Omental fat pad (tissue), 4 donors: ENCODE data around the gene CTTN. TPM values are rescaled to one million over a fixed set of nuclear protein-coding genes. Genes with fewer than 3 reads are reported as not detected.

Source experiments
- ATAC-seq: fragments of 150-250 bp; one replicate; pipeline ENCODE4 v1.9.1; 2016; ENCODE audit warnings: mild to moderate bottlenecking, moderate library complexity; ENCODE audit not compliant: low FRiP score
- DNase-seq: peaks from one replicate; pipeline ENCODE4 v3.0.0-alpha.2; 2019; ENCODE audit warnings: low spot score
- CTCF ChIP-seq, 3 donors: fragments of 450-650 bp; IDR thresholded peaks; one replicate each; pipeline ENCODE4 v1.5.1; 2016 to 2017; ENCODE audit warnings: antibody characterized with exemption in 3 of 3, mild to moderate bottlenecking in 3 of 3, moderate library complexity in 2 of 3
- total RNA-seq, 4 donors: library from RNA; depleted of rRNA; stranded (reverse); fragments of >200 nt; gene quantifications; one replicate each; pipeline ENCODE4 v1.1.0, GENCODE V29; 2016

The CTTN gene
- total RNA-seq, 4 donors from 2014 or later: 240 to 341 (median 294) TPM

DNA sequence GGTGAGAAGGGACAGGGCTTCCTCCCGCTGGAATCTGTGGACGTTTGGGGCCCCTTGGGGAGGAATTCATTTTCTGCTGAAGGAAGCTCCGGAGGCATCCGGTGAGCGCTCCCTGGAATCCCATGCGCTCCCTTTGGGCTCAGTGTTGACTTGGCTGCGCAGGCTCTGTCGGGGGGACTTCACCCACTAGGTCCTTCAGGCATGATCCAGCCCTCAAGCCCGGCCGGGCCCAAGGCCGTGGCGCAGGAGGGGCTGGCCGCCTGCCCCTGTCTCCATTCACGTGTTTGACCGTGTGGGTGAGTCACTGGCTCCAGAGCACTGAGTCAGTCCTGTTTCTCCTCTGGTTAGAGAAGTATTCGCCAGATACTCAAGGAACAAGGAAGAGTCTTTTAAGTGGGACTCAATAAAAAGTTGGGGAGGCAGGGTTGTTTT lies 1.4 kb downstream of the CTTN start:
- no peak for TF ChIP-seq CTCF (IDR thresholded peaks at IDR 0.05)

GRCh38 chr11:70400643-70401042 lies 2.3 kb downstream of the CTTN start:
- no peak for TF ChIP-seq CTCF (IDR thresholded peaks at IDR 0.05)
- DNase-seq (no peak), ATAC-seq (no peak)

More for the DNA sequence above, 1.4 kb downstream of the CTTN start:
- peak; percentile 80 for ATAC-seq
- peak; percentile 81 for DNase-seq

- no peak for TF ChIP-seq CTCF (IDR thresholded peaks at IDR 0.05)
- ATAC-seq (no peak), DNase-seq (no peak)
These were observed 3.7 kb downstream of the CTTN start for GRCh38 chr11:70402016-70402415.

DNA sequence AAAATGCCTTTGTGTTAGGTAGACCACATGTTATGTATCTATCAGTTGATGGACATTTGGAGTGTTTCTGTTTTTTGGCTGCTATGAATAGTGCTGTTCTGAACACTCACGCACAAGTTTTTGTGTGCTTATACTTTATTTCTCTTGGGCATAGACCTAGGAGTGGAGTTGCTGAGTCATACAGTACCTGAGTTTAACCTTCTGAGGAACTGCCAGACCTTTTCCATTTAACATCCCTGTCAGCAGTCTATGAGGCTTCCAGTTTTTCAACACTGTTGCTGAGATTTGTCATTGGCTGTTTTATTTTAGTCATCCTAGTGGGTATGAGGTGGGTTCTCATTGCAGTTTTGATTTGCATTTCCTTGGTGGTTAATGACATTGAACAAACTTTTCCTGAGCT lies 4.4 kb downstream of the CTTN start:
- DNase-seq: no peak
- no peak for TF ChIP-seq CTCF (IDR thresholded peaks at IDR 0.05)
- ATAC-seq: peak; percentile 43

DNA sequence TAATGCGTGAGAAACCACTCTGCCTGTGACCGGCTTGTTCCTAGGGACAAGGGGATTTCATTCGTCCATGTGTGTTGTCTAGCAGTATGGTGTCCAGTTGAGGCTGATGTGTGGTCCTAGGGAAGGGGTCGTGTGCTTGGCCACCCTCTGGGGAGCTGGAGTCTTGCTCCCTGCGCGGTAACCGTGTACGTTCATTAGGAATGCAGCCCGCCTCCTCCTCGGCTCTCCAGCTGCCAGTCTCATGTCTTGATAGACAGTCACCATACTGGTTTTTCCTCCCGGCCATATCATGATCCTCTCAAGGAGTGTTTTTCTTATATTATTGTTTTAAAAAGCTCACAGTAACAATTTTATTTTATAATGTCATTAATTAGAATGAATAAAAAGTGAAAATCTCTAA lies 5.9 kb downstream of the CTTN start:
- DNase-seq (no peak), ATAC-seq (no peak)
- no peak for TF ChIP-seq CTCF (IDR thresholded peaks at IDR 0.05)

DNA sequence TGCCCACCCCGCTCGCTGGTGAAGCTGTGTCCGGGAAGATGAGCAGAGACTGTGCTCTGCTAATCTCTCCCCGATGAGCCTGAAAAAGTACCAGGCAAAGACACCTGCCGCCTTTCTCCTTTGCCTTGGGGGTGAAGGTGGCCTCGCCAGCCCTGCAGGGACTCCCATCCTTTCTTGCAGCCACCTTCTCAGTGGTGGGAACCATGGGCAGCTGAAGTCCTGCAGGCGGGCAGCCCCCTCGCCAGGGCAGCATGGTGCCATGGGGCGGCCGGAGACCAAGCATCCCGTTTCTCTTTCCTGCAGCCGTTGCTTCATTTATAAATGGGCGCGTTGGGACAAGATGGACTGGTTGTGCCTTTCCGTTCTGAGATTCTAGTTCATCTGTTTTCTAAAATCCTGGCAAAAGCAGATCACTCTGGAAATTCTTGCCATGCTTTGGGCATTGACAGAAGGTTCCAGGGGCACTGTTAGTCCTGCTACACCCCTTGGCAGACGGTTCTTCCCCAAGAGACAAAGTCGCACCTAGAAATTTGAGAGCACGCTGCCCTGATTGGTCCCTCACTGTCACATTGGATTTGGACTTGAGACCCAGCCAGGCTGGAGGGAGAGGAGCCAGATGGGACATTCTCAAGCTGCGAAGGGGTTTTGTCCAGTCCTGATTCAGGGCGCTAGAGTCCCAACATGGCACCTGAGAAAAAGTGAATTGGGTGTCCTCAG lies 7.5 kb downstream of the CTTN start:
- no peak for DNase-seq
- no peak for TF ChIP-seq CTCF (IDR thresholded peaks at IDR 0.05)
- no peak for ATAC-seq

- ATAC-seq (no peak), DNase-seq (no peak)
- no peak for TF ChIP-seq CTCF (IDR thresholded peaks at IDR 0.05)
These were observed 8.8 kb downstream of the CTTN start for GRCh38 chr11:70407121-70407520.
